GM21717 (cell line): Measurements from ENCODE around the gene NOA1.
"Not testable (repeated sequence)": the region's sequence is repeated elsewhere in the genome, so short reads cannot be mapped to it uniquely, and the experiment has no call there.

Experiments
- ATAC-seq: cut with Tn5 transposase; IDR thresholded peaks from one replicate; pipeline ENCODE4 v1.9.1; 2021; ENCODE audit warnings: mild to moderate bottlenecking, moderate library complexity; ENCODE audit not compliant: unreplicated experiment

Gene NOA1

GRCh38 chr4:56959100-56959499 lies 18.3 kb downstream of the NOA1 start:
- no peak for ATAC-seq

GRCh38 chr4:56958111-56958517 lies 19.3 kb downstream of the NOA1 start:
- no peak for ATAC-seq

- ATAC-seq = no peak
These were observed 23.5 kb downstream of the NOA1 start for GRCh38 chr4:56953680-56954520.

- ATAC-seq = no peak
These were observed 36.0 kb downstream of the NOA1 start for GRCh38 chr4:56941403-56941802.

- ATAC-seq = no peak
These were observed 36.4 kb downstream of the NOA1 start for GRCh38 chr4:56940971-56941370.

- ATAC-seq = no peak
These were observed 37.0 kb downstream of the NOA1 start for GRCh38 chr4:56940403-56940802.

GRCh38 chr4:56939826-56940225 lies 37.6 kb downstream of the NOA1 start:
- not testable (repeated sequence) for ATAC-seq

GRCh38 chr4:56937262-56937661 lies 40.1 kb downstream of the NOA1 start:
- no peak for ATAC-seq

- no peak for ATAC-seq
These were observed 45.5 kb downstream of the NOA1 start for GRCh38 chr4:56931924-56932323.

GRCh38 chr4:56930638-56931037 lies 46.8 kb downstream of the NOA1 start:
- ATAC-seq = no peak

GRCh38 chr4:56927196-56927595 lies 50.2 kb downstream of the NOA1 start:
- ATAC-seq = no peak

GRCh38 chr4:56914977-56915376 lies 62.4 kb downstream of the NOA1 start:
- ATAC-seq = not testable (repeated sequence)

- no peak for ATAC-seq
These were observed 63.1 kb downstream of the NOA1 start for GRCh38 chr4:56914336-56914735.
